KG1 (cell line): Measurements from ENCODE around the gene MGA.

Experiments
- DNase-seq: peaks from one replicate; lab custom pipeline; 2025; lab: John Stamatoyannopoulos, UW

The MGA gene

GRCh38 chr15:41660235-41661077, at the start of gene MGA:
Gene MGA, plus strand, starts transcription at chr15:41660405.
- DNase-seq, result peak; percentile 83

DNA sequence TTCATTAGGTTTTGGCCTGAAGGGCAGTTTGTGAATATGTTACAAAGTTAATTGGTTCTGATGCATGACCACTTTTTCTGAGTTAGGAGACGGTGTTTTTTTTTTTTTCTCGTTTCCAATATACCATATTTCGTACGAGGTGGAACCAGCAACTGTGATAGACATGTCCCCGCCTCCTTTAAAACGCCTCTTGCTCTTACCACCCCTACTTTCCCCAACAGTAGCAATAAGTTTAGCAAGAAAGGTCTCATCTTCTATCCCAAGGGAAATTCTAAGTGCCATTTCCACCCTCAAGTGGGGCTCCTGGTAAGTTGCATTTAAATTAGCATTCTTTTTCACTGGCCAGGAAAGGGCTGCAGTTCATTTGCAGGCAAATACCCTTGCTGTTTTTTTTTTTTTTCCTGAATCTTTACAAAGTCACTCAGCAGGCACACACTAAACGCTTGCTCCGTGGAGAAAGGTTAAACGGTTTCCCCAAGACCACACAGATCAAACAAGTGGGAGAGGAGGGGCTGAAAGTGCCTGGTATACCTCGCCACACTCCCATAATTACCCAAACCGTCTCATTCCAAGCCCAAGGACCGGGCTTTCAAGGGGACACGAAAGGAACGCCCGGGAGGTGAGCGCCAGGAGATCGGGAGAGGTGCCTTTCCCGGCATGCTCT, 39.5 kb upstream of the MGA start:
- DNase-seq, result no peak

DNA sequence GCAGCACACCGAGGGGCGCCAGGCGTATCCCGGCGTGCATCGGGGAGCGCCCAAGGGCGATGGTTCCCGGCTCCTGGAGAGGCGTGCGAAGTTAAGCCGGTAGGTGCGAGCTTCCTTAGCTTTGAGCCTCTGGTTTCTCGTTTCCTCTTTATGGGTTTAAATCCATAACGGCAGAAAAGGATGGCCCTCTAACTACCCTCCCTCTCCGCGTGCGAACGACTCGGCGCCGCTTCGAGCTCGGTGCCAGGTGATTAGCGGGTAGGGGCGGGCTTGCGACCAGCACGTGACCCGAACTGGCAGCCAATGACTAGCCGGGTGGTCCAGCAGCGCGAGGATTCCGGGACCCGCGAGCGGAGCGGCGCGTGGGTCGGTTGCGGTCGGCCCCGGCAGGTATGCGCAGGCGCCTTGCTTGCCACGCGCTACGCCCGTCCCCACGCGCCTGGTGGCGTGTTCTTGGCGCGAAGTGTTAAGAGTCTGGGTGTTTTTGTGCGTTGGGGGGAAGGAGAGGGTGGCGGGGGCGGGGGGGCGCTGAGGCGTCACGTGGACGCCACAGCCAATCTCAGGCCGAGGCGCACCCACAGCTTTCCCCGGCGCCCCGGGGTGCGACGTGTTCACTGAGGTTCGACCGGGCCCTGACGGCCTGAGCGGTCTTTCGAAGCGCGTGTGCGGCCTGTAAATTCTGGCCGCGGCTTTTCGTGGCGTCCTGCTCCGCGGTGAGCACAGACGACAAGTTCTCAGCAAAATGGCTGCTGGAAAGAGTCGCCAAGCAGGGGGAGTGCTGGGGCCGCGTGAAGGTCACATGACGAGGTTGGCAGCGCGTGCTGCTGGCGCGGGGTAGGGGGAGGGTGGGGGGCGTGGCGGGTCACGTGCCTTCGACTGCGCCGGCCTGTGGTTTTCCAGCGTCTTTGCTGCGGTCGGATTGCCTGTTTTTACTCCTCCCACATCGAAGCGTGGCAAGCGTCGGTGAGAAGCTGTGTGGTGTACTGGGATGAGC, 38.7 kb upstream of the MGA start:
- DNase-seq, result peak; percentile 63

DNA sequence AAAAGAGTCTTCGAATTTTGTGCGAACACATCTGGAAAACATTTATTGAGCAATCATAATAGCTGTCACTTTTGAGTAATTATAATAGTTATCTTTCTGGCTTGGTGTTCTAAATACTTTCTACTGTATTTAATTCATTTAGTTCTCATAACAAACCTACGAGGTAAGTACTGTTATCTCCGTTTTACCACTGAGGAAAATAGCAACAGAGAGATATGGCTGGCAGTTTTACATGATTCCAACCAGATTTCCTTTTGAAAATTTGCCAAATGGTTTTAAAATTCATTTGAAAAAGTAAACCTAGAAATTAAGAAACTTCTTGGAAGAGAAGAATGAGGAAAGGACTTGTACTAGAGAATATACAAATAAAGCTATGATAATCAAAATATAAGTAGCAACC, 37.3 kb upstream of the MGA start:
- no peak for DNase-seq

- DNase-seq, result no peak
Measured at GRCh38 chr15:41627203-41627602, 33.0 kb upstream of the MGA start.

DNA sequence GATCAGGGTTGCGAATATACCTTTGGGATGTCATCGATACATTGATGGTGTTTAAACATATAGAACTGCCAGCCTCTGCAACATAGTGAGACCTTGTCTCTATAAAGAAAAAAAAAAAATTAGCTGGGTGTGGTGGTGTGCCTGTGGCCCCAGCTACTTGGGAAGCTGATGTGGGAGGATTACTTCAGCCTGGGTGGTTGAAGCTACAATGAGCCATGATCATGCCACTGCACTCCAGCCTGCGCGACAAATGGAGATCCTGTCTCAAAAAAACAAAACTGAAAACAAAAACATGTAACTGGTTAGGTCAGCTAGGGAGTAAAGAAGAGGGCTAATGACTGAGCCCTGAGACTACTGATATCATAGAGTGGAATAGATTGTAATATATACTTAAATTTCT, 30.7 kb upstream of the MGA start:
- DNase-seq, result no peak

- DNase-seq, result no peak
Measured at GRCh38 chr15:41629883-41630282, 30.3 kb upstream of the MGA start.

- DNase-seq, result no peak
Measured at GRCh38 chr15:41630616-41631217, 29.5 kb upstream of the MGA start.

GRCh38 chr15:41631880-41632470, 28.2 kb upstream of the MGA start:
- no peak for DNase-seq

GRCh38 chr15:41633609-41634008, 26.6 kb upstream of the MGA start:
- DNase-seq, result no peak

GRCh38 chr15:41634072-41634626, 26.1 kb upstream of the MGA start:
- no peak for DNase-seq

GRCh38 chr15:41637086-41637485, 23.1 kb upstream of the MGA start:
- DNase-seq, result no peak

DNA sequence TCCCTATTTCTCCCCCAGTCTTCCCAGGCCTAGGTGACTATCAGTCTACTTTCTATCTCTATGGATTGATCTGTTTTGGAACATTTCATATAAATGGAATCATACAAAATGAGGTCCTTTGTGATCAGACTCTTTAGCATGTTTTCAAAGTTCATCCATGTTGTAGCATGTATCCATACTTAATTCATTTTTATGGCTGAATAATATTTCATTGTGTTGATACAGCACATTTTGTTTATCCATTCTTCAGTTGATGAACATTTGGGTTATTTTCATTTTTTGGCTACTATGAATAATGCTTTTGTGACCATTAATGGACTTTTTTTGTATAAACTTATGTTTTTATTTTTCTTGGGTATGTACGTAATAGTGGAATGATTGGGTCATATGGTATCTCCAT, 19.2 kb upstream of the MGA start:
- DNase-seq, result no peak

DNA sequence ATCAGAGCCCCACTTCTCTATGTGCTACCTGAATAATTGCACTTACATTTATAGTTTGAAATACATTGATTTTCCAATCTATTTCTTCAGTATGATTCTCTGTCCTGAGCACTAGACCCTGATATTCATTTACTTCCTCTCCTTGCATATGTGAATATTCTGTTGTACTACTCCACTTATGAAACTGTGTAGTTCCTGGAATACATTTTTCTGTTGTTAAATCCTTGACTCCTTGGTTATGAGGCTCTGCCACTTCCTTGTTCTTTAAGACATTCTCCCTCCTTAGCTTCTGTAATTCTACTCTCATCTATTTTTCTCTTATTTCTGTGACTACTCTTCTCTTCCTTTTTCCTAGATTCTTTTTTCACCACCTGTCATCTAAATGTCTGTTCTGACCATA, 12.9 kb upstream of the MGA start:
- no peak for DNase-seq

- DNase-seq, result no peak
Measured at GRCh38 chr15:41648097-41648496, 12.1 kb upstream of the MGA start.

- DNase-seq, result no peak
Measured at GRCh38 chr15:41648770-41649169, 11.4 kb upstream of the MGA start.

GRCh38 chr15:41650806-41651205, 9.4 kb upstream of the MGA start:
- no peak for DNase-seq

DNA sequence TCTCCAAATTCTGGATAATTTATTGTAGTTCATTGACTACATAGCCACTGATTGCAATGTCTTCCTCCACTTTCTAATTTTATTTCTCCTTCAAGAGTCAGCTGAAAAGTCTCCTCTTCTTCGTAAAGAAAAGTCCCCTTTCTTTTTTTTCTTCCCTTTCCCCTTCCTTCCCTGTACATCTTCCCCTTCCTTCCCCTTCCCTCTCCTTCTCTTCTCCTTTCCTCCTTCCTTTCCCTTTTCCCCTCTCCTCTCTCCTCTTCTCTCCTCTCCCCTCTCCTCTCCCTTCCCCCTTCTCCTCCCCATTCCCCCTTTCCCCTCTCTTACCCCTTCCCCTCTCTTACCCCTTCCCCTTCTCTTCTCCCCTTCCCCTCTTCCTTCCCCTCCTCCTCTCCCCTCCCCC, 8.8 kb upstream of the MGA start:
- DNase-seq, result no peak

GRCh38 chr15:41653760-41654159, 6.4 kb upstream of the MGA start:
- no peak for DNase-seq

DNA sequence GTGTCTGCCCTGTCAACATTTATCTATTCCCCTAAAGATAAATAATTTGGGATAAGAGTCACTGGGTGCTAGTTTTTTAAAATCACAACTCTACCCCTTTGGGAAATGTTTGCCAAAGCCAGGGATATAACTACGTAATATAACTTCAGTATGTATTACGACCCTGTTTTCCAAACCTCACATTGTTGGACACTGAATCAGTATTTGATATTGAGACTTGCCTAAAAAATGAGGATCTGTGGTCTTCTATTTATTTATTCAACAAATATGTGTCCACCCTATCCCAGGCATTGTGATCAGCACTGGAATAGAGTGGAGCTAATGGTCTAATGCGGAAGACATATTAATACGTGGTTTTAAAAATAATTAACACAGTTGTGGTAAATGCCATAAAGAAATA, 4.5 kb upstream of the MGA start:
- no peak for DNase-seq

DNA sequence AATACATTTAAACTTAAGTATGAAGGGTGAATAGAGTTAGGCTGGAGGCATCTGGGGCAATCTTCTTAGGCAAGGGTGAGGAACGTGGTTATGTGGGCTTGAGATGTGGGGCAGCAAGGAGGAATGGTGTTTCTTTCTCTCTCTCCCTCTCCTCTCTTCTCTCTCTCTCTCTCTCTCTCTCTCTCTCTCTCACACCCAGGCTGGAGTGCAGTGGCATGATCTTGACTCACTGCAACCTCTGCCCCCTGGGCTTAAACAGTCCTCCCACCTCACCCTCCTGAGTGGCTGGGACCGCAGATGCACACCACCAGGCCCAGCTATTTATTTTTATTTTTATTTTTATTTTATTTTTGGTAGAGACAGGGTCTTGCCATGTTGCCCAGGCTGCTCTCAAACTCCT, 4.0 kb upstream of the MGA start:
- no peak for DNase-seq
